SK-N-SH treated with all-trans-retinoic acid at 6 μM for 48 hours (cell line): ENCODE data around the gene GNA12.
"Not testable (repeated sequence)": the region's sequence is repeated elsewhere in the genome, so short reads cannot be mapped to it uniquely, and the experiment has no call there.

Source experiments
- ATAC-seq: fragments of 200-7000 bp; cut with Tn5 transposase; 3 replicates; pipeline ENCODE4 v1.9.1; 2020; ENCODE audit warnings: mild to moderate bottlenecking, moderate library complexity
- ARNTL ChIP-seq: fragments of 450-650 bp; formaldehyde crosslinking; IDR thresholded peaks from 2 replicates; pipeline ENCODE4 v1.5.0; 2020; ENCODE audit warnings: low read depth, mild to moderate bottlenecking, moderate library complexity, borderline replicate concordance
- BACH2 ChIP-seq: fragments of 250-450 bp; sonication (Bioruptor Pico); IDR thresholded peaks from 2 replicates; pipeline ENCODE4 v1.9.0; 2021; ENCODE audit warnings: mild to moderate bottlenecking, borderline replicate concordance
- CSDC2 ChIP-seq: fragments of 250-450 bp; sonication (Bioruptor Pico); IDR thresholded peaks from 2 replicates; pipeline ENCODE4 v1.5.0; 2020; ENCODE audit warnings: mild to moderate bottlenecking, moderate library complexity
- ISL1 ChIP-seq: fragments of 250-450 bp; sonication (Bioruptor Pico); IDR thresholded peaks from 2 replicates; pipeline ENCODE4 v2.1.2; 2022; ENCODE audit warnings: mild to moderate bottlenecking, moderate library complexity
- OSR1 ChIP-seq: fragments of 250-450 bp; sonication (Bioruptor Pico); IDR thresholded peaks from 2 replicates; pipeline ENCODE4 v1.8.0; 2022; ENCODE audit warnings: moderate library complexity, mild to moderate bottlenecking, inconsistent platforms
- RARB ChIP-seq: fragments of 250-450 bp; sonication (Bioruptor Pico); IDR thresholded peaks from 2 replicates; pipeline ENCODE4 v1.8.0; 2021; ENCODE audit warnings: mild to moderate bottlenecking, moderate library complexity
- SNAI2 ChIP-seq: fragments of 250-450 bp; sonication (Bioruptor Pico); IDR thresholded peaks from 2 replicates; pipeline ENCODE4 v1.5.0; 2020; ENCODE audit warnings: mild to moderate bottlenecking, moderate library complexity
- TCF4 ChIP-seq: fragments of 250-450 bp; sonication (Bioruptor Pico); IDR thresholded peaks from 2 replicates; pipeline ENCODE4 v1.8.0; 2021; ENCODE audit warnings: mild to moderate bottlenecking, moderate library complexity, borderline replicate concordance
- TOX ChIP-seq: fragments of 250-450 bp; sonication (Bioruptor Pico); IDR thresholded peaks from 2 replicates; pipeline ENCODE4 v1.8.0; 2021; ENCODE audit warnings: mild to moderate bottlenecking, moderate library complexity, borderline replicate concordance
- ZFP30 ChIP-seq: fragments of 450-650 bp; formaldehyde crosslinking; IDR thresholded peaks from 2 replicates; pipeline ENCODE4 v1.5.0; 2022; ENCODE audit warnings: mild to moderate bottlenecking, moderate library complexity
- ZNF8 ChIP-seq: fragments of 450-650 bp; formaldehyde crosslinking; IDR thresholded peaks from 2 replicates; pipeline ENCODE4 v1.5.0; 2020; ENCODE audit warnings: mild to moderate bottlenecking, moderate library complexity
- TF ChIP-seq, protein P1 (sequence below): fragments of 250-450 bp; sonication (Bioruptor Pico); IDR thresholded peaks from 2 replicates; pipeline ENCODE4 v1.5.0; 2020; ENCODE audit warnings: mild to moderate bottlenecking, moderate library complexity
- TF ChIP-seq, protein P2 (sequence below): fragments of 250-450 bp; sonication (Bioruptor Pico); IDR thresholded peaks from 2 replicates; pipeline ENCODE4 v1.5.1; 2021; ENCODE audit warnings: mild to moderate bottlenecking, moderate library complexity
- TF ChIP-seq, protein P3 (sequence below): fragments of 250-450 bp; sonication (Bioruptor Pico); IDR thresholded peaks from 2 replicates; pipeline ENCODE4 v1.5.1; 2020; ENCODE audit warnings: low read depth, mild to moderate bottlenecking, moderate library complexity
- TF ChIP-seq, protein P4 (sequence below): fragments of 250-450 bp; sonication (Bioruptor Pico); IDR thresholded peaks from 2 replicates; pipeline ENCODE4 v1.8.0; 2020; ENCODE audit warnings: mild to moderate bottlenecking, moderate library complexity, borderline replicate concordance
- TF ChIP-seq, protein P5 (sequence below): fragments of 250-450 bp; sonication (Bioruptor Pico); IDR thresholded peaks from 2 replicates; pipeline ENCODE4 v1.8.0; 2021; ENCODE audit warnings: low read depth, mild to moderate bottlenecking, moderate library complexity, borderline replicate concordance

Gene GNA12

DNA sequence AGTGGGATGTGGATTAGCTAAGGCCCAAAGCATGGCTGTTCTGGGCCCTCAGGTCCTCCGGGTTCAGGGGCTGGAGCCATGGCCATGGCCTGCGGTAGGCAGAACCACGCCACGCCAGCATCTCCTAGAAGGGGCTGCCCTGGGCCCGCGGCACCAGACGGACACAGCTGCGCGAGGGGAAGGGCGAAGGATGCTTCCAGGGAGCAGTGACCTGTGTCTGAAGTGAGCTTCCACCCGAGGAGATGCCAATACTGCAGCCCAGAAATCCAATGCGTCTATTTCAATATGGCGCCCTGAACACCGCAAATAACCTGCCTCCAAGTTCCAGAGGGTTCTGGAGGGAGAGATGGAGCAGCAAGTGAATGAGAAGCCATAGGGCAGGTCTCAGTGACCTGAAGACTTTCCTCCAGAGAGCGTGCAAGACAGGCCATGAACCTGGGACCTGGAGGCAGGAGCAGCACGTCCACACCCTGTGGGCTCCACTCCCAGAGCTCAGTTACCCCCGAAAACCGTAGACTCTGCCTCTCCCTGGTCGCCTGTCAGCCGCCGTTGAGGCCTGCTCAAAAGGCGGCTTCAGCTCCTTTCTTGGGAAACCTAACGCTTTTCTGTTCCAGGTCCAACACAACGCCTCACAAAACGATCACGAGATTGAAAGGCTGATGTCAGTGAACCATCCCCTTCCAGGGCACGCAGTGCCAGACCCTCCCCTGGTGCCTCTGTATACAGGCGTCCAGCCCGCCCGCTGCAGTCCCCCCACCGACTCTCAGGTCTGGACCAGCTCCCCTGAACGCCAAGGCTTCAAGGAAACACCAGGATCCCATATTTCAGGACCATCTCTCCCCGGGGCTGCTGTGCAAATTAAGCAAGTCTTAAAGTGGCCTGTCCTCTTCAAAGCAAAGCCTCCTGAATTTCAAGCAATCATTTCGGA is 118.7 kb downstream of the GNA12 start (continued):
- TF ChIP-seq, protein P1, sequence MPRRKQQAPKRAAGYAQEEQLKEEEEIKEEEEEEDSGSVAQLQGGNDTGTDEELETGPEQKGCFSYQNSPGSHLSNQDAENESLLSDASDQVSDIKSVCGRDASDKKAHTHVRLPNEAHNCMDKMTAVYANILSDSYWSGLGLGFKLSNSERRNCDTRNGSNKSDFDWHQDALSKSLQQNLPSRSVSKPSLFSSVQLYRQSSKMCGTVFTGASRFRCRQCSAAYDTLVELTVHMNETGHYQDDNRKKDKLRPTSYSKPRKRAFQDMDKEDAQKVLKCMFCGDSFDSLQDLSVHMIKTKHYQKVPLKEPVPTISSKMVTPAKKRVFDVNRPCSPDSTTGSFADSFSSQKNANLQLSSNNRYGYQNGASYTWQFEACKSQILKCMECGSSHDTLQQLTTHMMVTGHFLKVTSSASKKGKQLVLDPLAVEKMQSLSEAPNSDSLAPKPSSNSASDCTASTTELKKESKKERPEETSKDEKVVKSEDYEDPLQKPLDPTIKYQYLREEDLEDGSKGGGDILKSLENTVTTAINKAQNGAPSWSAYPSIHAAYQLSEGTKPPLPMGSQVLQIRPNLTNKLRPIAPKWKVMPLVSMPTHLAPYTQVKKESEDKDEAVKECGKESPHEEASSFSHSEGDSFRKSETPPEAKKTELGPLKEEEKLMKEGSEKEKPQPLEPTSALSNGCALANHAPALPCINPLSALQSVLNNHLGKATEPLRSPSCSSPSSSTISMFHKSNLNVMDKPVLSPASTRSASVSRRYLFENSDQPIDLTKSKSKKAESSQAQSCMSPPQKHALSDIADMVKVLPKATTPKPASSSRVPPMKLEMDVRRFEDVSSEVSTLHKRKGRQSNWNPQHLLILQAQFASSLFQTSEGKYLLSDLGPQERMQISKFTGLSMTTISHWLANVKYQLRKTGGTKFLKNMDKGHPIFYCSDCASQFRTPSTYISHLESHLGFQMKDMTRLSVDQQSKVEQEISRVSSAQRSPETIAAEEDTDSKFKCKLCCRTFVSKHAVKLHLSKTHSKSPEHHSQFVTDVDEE (CRISPR knock-in tag), result no peak
- TF ChIP-seq, protein P2, sequence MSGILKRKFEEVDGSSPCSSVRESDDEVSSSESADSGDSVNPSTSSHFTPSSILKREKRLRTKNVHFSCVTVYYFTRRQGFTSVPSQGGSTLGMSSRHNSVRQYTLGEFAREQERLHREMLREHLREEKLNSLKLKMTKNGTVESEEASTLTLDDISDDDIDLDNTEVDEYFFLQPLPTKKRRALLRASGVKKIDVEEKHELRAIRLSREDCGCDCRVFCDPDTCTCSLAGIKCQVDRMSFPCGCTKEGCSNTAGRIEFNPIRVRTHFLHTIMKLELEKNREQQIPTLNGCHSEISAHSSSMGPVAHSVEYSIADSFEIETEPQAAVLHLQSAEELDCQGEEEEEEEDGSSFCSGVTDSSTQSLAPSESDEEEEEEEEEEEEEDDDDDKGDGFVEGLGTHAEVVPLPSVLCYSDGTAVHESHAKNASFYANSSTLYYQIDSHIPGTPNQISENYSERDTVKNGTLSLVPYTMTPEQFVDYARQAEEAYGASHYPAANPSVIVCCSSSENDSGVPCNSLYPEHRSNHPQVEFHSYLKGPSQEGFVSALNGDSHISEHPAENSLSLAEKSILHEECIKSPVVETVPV (CRISPR knock-in tag), result no peak

DNA sequence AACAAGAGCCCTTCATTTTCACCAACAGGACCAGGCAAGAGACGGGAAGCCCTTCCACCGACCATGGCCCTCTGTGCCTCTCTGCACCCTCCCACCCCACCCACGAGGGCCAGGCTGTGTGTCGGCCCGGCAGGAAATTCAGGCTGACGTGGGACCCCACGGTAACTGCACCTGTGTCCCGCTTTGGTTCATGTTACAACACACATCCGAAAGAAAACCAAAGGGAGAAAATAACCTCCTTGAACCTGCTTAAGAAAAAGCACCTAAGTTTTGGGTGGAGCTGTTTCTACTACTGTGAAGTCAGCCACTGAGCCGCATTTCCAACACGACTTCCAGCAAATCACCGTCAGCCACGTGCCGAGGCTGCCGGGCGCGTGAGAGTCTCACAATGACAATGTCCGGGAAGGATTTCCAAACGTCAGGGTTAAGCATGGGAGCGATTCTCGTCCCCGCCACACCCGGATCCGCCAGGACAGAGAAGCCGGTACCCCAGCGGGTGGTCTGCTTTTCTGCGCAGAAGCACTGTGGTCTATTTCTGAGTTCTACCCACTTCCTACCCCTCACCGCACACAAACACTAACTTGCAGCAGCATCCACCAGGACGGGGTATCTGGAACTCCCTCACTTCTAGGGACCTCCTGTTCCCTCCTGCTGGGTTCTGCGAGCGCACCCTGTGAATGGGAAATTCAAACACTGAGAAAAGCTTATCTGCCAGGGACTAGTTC is 119.5 kb downstream of the GNA12 start:
- TF ChIP-seq, protein P1 (CRISPR knock-in tag), result no peak
- TF ChIP-seq OSR1 (CRISPR knock-in tag) (no peak), ZNF8 (CRISPR knock-in tag) (no peak), TOX (CRISPR knock-in tag) (no peak), BACH2 (no peak), ISL1 (CRISPR knock-in tag) (no peak), ARNTL (no peak), SNAI2 (no peak), TCF4 (no peak), RARB (CRISPR knock-in tag) (no peak), CSDC2 (CRISPR knock-in tag) (no peak), ZFP30 (CRISPR knock-in tag) (no peak)
- TF ChIP-seq, protein P3, sequence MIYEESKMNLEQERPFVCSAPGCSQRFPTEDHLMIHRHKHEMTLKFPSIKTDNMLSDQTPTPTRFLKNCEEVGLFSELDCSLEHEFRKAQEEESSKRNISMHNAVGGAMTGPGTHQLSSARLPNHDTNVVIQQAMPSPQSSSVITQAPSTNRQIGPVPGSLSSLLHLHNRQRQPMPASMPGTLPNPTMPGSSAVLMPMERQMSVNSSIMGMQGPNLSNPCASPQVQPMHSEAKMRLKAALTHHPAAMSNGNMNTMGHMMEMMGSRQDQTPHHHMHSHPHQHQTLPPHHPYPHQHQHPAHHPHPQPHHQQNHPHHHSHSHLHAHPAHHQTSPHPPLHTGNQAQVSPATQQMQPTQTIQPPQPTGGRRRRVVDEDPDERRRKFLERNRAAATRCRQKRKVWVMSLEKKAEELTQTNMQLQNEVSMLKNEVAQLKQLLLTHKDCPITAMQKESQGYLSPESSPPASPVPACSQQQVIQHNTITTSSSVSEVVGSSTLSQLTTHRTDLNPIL (CRISPR knock-in tag), result no peak
- TF ChIP-seq, protein P4, sequence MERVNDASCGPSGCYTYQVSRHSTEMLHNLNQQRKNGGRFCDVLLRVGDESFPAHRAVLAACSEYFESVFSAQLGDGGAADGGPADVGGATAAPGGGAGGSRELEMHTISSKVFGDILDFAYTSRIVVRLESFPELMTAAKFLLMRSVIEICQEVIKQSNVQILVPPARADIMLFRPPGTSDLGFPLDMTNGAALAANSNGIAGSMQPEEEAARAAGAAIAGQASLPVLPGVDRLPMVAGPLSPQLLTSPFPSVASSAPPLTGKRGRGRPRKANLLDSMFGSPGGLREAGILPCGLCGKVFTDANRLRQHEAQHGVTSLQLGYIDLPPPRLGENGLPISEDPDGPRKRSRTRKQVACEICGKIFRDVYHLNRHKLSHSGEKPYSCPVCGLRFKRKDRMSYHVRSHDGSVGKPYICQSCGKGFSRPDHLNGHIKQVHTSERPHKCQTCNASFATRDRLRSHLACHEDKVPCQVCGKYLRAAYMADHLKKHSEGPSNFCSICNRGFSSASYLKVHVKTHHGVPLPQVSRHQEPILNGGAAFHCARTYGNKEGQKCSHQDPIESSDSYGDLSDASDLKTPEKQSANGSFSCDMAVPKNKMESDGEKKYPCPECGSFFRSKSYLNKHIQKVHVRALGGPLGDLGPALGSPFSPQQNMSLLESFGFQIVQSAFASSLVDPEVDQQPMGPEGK (CRISPR knock-in tag), result no peak
- TF ChIP-seq, protein P5, sequence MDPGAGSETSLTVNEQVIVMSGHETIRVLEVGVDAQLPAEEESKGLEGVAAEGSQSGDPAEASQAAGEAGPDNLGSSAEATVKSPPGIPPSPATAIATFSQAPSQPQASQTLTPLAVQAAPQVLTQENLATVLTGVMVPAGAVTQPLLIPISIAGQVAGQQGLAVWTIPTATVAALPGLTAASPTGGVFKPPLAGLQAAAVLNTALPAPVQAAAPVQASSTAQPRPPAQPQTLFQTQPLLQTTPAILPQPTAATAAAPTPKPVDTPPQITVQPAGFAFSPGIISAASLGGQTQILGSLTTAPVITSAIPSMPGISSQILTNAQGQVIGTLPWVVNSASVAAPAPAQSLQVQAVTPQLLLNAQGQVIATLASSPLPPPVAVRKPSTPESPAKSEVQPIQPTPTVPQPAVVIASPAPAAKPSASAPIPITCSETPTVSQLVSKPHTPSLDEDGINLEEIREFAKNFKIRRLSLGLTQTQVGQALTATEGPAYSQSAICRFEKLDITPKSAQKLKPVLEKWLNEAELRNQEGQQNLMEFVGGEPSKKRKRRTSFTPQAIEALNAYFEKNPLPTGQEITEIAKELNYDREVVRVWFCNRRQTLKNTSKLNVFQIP, result no peak
- TF ChIP-seq, protein P2 (CRISPR knock-in tag), result no peak
- TF ChIP-seq, all 23 proteins: peak for 0

DNA sequence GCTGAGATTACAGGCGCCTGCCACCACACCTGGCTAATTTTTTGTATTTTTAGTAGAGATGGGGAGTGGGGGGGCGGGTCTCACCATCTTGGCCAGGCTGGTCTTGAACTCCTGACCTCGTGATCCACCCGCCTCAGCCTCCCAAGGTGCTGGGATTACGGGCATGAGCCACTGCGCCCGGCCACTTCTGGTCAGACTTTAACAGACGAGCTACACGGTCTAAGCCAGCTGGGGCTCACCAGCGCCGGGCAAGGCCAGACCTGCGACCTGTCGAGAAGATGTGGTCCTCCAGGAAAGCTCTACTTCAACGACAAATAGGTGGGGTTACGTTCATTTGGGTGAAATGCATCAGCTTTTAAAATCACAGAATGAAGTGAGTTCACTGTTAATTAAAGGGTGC is 120.1 kb downstream of the GNA12 start:
- not testable (repeated sequence) for ATAC-seq

More for the DNA sequence above, 119.5 kb downstream of the GNA12 start:
- no peak for ATAC-seq
